Measurements from ENCODE around the gene CNOT1.

DNA sequence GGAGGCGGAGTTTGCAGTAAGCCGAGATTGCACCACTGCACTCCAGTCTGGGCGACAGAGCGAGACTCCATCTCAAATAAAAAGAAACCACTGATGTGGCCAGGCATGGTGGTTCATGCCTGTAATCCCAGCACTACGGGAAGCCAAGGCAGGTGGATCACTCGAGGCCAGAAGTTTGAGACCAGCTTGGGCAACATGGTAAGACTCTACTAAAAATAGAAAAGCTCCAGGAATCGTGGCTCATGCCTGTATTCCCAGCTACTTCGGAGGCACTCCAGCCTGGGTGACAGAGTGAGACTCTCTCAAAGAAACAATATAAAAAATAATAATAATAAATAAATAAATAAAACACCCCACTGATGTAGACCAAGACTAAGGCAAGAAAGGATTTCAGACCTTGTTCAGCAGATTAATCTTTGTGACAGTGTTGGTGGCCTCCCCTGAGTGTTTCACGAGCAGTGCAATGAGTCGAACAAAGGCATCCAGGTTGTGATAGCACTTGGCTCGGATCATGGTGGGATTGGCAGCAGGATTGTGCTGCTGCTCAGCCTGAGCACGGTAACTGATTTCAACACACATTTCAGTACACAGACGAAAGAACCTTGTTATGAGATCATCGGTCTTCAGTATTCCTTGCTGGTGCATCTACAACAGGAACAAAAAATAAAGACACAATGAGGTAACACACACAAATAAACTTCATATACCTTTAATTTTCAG is 95.7 kb downstream of the CNOT1 start:
- TF ChIP-seq, protein P1, sequence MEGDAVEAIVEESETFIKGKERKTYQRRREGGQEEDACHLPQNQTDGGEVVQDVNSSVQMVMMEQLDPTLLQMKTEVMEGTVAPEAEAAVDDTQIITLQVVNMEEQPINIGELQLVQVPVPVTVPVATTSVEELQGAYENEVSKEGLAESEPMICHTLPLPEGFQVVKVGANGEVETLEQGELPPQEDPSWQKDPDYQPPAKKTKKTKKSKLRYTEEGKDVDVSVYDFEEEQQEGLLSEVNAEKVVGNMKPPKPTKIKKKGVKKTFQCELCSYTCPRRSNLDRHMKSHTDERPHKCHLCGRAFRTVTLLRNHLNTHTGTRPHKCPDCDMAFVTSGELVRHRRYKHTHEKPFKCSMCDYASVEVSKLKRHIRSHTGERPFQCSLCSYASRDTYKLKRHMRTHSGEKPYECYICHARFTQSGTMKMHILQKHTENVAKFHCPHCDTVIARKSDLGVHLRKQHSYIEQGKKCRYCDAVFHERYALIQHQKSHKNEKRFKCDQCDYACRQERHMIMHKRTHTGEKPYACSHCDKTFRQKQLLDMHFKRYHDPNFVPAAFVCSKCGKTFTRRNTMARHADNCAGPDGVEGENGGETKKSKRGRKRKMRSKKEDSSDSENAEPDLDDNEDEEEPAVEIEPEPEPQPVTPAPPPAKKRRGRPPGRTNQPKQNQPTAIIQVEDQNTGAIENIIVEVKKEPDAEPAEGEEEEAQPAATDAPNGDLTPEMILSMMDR (conservative IDR thresholded peaks at IDR 0.05; ENCODE audit: low read depth, low read length): no peak
- TF ChIP-seq MXI1 (IDR thresholded peaks at IDR 0.05; ENCODE audit: borderline replicate concordance, low read depth, low read length): no peak
- no peak for TF ChIP-seq RAD21 (IDR thresholded peaks at IDR 0.05; ENCODE audit: low read length)
- no peak for TF ChIP-seq SMC3 (IDR thresholded peaks at IDR 0.05; ENCODE audit: low read depth, low read length)
- no peak for TF ChIP-seq POLR2A (IDR thresholded peaks at IDR 0.05; ENCODE audit: low read depth, low read length)
- TF ChIP-seq, protein P2, sequence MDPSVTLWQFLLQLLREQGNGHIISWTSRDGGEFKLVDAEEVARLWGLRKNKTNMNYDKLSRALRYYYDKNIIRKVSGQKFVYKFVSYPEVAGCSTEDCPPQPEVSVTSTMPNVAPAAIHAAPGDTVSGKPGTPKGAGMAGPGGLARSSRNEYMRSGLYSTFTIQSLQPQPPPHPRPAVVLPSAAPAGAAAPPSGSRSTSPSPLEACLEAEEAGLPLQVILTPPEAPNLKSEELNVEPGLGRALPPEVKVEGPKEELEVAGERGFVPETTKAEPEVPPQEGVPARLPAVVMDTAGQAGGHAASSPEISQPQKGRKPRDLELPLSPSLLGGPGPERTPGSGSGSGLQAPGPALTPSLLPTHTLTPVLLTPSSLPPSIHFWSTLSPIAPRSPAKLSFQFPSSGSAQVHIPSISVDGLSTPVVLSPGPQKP (IDR thresholded peaks at IDR 0.05; ENCODE audit: borderline replicate concordance, low read depth, low read length): no peak
- TF ChIP-seq MAFK (IDR thresholded peaks at IDR 0.05; ENCODE audit: low read depth, low read length): no peak
- TF ChIP-seq RCOR1 (IDR thresholded peaks at IDR 0.05; ENCODE audit: insufficient replicate concordance, low read length): no peak

Data from IMR-90 (cell line).